Activated gamma-delta T cell treated with Interleukin-2 at 50 U/mL for 16 hours (primary cell): ENCODE measurements around the gene SNRNP70.
"Not testable (repeated sequence)": the region's sequence is repeated elsewhere in the genome, so short reads cannot be mapped to it uniquely, and the experiment has no call there.

Experiments
- DNase-seq: peaks from one replicate; pipeline ENCODE4 v3.0.0-alpha.2; 2020

SNRNP70 gene

GRCh38 chr19:49121841-49122240, 36.6 kb downstream of the SNRNP70 start:
- DNase-seq, result not testable (repeated sequence)

GRCh38 chr19:49123285-49123684, 38.0 kb downstream of the SNRNP70 start:
- DNase-seq, result not testable (repeated sequence)

DNA sequence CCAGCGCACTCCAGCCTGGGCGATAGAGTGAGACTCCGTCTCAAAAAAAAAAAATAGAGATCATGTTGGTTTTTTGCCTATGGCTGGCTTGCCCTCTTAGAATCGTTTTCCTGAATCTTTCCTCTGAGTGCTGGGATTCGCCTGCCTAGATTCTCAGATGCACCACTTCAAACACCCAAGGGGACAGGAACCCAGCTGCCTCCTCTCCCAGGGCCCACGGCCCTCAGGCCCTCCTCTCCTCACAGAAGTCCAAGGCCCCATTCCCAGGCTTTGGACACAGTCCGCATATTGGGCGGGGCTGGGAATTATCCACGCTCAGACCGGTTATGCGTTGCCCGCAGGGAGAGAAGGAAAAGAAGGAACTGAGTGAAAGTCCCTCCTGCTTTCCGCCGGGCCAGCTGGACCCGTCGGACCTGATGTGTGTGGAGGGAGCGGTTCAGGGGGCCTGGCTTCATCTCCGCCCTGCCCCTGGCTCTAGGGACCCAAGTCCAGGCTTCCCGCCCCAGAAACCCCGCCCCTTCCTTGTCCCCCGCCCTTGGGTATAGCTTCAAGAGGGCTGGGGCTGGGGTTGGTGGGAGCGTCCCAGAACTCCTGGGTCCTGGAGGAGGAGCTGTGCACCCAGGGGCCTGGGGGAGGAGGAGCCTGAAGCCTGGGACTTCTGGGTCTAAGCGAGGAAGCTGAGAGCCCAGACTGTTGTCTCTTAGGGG, 39.9 kb downstream of the SNRNP70 start:
- no peak for DNase-seq

GRCh38 chr19:49126575-49126974, 41.3 kb downstream of the SNRNP70 start:
- no peak for DNase-seq

GRCh38 chr19:49127225-49127624, 42.0 kb downstream of the SNRNP70 start:
- DNase-seq, result not testable (repeated sequence)

- peak; percentile 91 for DNase-seq
These were observed 42.7 kb downstream of the SNRNP70 start for GRCh38 chr19:49127674-49128544.

DNA sequence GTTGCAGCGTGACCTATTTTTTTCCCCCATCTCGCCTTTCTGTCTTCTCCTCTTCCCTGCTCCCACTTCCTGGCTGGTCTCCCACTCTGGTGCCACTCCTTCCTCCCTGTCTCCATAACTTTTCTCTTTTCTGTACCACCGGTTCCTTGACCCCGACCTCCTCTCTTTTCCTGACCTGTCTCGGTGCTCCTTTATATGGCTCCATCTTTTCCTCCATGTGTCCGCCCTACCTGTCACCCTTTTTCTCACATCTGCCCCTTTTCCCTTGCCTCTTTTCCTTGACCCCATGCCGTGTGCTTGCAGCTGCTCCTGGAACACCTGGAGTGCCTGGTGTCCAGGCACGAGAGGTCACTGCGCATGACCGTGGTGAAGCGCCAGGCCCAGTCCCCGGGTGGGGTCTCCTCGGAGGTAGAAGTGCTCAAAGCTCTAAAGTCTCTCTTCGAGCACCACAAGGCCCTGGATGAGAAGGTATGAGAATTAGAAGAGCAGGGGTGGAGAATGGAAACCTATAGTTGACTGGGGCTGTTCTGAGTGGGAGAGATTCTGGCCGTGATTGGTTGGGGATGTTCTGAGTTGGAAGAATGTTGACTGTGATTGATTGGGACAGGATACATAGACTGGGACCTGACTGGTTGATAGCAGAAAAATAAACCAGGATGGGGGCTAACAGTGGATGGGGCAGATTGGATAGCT, 43.4 kb downstream of the SNRNP70 start:
- no peak for DNase-seq

- no peak for DNase-seq
These were observed 44.0 kb downstream of the SNRNP70 start for GRCh38 chr19:49129238-49129583.

DNA sequence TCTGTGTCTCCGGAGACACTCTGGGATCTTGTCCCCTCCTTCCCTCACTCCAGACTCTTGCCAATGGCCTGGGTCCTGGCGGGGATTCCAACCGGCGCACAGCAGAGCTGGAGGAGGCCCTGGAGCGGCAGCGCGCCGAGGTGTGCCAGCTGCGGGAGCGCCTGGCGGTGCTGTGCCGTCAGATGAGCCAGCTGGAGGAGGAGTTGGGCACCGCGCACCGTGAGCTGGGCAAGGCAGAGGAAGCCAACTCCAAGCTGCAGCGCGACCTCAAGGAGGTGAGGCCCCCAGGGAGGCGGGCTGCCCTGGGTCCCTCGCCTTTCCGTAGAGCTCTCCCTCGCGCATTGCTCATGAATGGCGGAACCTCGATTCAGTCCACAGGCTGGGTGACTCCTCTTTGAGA, 45.1 kb downstream of the SNRNP70 start:
- DNase-seq, result no peak

DNA sequence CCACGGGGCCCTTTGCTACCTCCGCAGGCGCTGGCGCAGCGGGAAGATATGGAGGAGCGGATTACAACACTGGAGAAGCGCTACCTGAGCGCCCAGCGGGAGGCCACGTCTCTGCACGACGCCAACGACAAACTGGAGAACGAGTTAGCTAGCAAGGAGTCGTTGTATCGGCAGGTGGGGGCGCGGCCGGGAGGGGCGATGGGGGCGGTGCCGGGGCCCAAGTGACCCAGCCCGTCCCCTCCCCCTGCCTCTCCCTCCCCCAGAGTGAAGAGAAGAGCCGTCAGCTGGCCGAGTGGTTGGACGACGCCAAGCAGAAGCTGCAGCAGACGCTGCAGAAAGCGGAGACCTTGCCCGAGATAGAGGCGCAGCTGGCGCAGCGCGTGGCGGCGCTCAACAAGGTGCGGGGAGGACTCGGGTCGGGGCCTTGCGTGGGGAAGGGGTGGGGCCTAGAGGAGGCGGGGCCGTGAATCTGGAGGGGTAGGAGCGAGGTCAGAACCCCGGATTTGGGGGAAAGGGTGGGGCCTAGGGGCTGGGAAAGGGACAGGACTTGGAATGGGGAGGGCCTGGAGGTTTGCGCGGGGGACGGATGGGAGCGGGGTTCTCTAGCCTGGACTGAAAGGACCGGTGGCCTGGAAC, 47.8 kb downstream of the SNRNP70 start:
- DNase-seq, result no peak

DNA sequence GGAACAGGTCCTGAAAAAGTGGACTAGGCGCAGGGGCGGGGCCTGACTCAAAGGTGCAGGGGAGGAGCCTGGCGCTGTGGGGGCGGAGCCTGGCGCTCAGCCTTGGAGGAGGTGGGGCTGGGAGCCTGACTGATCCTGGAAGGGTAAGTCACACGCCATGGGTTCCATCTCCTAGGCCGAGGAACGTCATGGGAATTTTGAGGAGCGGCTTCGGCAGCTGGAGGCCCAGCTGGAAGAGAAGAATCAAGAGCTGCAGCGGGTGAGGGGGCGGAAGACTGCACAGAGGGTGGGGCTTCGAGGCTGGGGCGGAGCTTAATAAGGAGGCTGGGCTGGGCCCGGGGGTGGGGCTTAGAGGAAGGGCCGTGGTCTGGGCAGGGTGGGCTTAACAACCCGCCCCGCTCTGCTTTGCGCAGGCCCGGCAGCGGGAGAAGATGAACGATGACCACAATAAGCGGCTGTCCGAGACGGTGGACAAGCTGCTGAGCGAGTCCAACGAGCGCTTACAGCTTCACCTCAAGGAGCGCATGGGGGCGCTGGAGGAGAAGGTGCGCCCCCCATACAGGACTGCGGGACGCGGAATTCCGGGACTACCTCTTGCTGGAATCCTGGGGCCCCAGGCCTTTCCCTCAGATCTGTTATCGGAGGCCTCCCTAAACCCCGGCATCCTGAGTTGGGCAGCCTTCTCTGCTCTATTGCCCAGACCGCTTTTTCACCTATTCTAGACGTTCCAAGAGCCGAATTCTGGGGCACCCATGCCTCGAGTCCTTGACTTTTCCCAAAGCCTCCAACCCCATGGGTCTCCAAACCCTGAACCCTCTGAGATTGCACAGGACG, 48.6 kb downstream of the SNRNP70 start:
- DNase-seq, result no peak

DNA sequence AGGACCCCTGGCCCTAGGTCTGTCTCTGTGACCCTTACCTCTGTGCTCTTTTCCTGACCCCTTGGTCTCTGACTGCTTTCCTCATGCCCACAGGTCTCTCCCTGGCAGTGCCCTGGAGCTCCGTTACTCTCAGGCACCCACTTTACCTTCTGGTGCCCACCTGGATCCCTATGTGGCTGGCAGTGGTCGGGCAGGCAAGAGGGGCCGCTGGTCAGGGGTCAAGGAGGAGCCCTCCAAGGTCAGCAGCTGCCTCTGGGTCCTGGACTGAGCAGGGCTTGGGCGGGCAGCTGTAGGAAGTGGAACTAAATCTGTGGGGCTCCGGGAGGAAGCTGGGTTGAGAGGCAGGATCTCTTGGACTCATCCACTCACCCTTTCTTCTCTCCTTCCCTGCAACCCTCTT, 50.4 kb downstream of the SNRNP70 start:
- no peak for DNase-seq

DNA sequence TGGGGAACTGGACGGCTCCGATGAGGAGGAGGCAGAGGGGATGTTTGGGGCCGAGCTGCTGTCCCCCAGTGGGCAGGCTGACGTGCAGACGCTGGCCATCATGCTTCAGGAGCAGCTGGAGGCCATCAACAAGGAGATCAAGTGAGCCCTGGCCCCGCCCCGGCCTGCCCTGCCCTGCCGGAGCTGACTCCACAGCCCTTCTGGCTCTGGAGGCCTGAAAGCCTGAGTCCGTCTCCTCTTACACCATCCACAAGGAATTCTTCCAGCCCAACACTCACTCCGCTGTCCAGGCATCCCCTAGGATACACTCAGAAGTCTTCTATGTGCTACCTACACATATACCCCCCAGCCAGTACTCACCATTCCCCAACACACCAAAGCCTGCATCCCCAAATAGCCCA, 51.5 kb downstream of the SNRNP70 start:
- no peak for DNase-seq

GRCh38 chr19:49140951-49141350, 55.7 kb downstream of the SNRNP70 start:
- no peak for DNase-seq

GRCh38 chr19:49141352-49141751, 56.1 kb downstream of the SNRNP70 start:
- no peak for DNase-seq

- DNase-seq, result peak; percentile 51
These were observed 57.6 kb downstream of the SNRNP70 start for GRCh38 chr19:49142866-49143335.

DNA sequence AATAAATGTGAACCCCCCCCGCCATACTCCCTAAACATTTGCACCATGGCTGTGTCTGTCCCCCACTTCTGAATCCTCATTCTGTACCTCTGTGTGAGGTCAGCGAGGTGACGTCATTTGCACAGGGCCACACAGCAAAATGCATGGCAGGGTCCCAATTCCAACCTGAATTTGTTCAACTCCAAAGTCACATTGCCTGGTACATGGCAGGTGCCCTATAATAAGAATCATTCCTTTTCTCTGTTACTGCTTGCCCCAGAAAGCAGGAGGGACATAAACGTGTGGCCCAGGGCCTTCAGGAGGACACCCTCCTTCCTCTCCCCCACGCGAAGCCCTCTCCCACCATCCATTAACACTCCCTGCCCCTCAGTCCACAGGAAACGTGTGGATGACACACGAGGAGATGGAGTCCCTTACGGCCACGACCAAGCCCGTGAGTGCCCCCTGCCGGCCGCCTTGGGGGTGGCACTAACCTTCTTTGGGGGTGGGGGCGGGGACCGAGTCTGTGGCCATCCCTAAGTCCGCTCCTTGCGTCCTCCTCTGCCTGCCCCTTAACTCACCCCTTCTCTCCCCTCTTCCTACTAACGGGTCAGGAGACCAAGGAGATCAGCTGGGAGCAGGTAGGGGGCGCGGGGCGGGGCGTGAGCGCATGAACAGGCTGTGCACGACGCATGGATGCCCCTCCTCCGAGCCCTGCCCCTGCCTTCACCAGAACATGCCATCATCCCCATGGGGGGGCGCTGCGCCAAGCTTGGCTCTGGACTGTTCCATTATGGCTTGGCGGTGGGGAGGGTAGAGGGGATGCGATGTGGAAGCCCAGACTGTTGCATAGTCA, 60.5 kb downstream of the SNRNP70 start:
- DNase-seq, result peak; percentile 76

GRCh38 chr19:49146408-49146770, 61.1 kb downstream of the SNRNP70 start:
- DNase-seq, result not testable (repeated sequence)

- DNase-seq, result no peak
These were observed 62.9 kb downstream of the SNRNP70 start for GRCh38 chr19:49148044-49148682.

- peak; percentile 74 for DNase-seq
These were observed 63.8 kb downstream of the SNRNP70 start for GRCh38 chr19:49148784-49149651.
